Effector memory CD4-positive, alpha-beta T cell (primary cell): Measurements from ENCODE around the gene GSTK1.

Experiments
- DNase-seq, 3 donors: peaks; one replicate each; pipeline ENCODE4 v3.0.0-alpha.2; 2020
- H3K27ac ChIP-seq: 2 replicates; pipeline ENCODE4 v1.7.0; 2013; ENCODE audit warnings: mild to moderate bottlenecking, low read length, moderate library complexity; ENCODE audit not compliant: insufficient read depth, poor library complexity, severe bottlenecking
- H3K27me3 ChIP-seq: replicated peaks from 2 replicates; pipeline ENCODE4 v1.7.0; 2013; ENCODE audit warnings: mild to moderate bottlenecking, low read length; ENCODE audit not compliant: insufficient read depth, control insufficient read depth, poor library complexity, severe bottlenecking
- H3K36me3 ChIP-seq: 2 replicates; pipeline ENCODE4 v1.7.0; 2013; ENCODE audit warnings: mild to moderate bottlenecking, low read length, moderate library complexity; ENCODE audit not compliant: control insufficient read depth, insufficient read depth
- H3K4me1 ChIP-seq: 2 replicates; pipeline ENCODE4 v1.7.0; 2013; ENCODE audit warnings: low read length, mild to moderate bottlenecking; ENCODE audit not compliant: control insufficient read depth, insufficient read depth, poor library complexity, severe bottlenecking
- H3K4me3 ChIP-seq: 2 replicates; pipeline ENCODE4 v1.7.0; 2013; ENCODE audit warnings: low read length, low read depth, mild to moderate bottlenecking; ENCODE audit not compliant: insufficient read depth, poor library complexity, severe bottlenecking
- H3K9me3 ChIP-seq: 2 replicates; pipeline ENCODE4 v1.7.0; 2013; ENCODE audit warnings: mild to moderate bottlenecking, low read length, moderate library complexity; ENCODE audit not compliant: control insufficient read depth

Gene GSTK1

GRCh38 chr7:143223784-143224183 lies 39.5 kb upstream of the GSTK1 start:
- Histone ChIP-seq H3K27me3 (no peaks in the 10 kb centered on the region), H3K4me3 (no peak overlapping the region), H3K27ac (no peak overlapping the region), H3K4me1 (no peaks in the 10 kb centered on the region), H3K36me3 (no peaks in the 10 kb centered on the region), H3K9me3 (no peaks in the 10 kb centered on the region)
- DNase-seq: no peak

- H3K4me3 ChIP-seq: no peak overlapping the region
- no peak for DNase-seq
- no peaks in the 10 kb centered on the region for H3K27me3 ChIP-seq
- H3K36me3 ChIP-seq: no peaks in the 10 kb centered on the region
- no peaks in the 10 kb centered on the region for H3K4me1 ChIP-seq
- no peaks in the 10 kb centered on the region for H3K9me3 ChIP-seq
- no peak overlapping the region for H3K27ac ChIP-seq
These were observed 38.2 kb upstream of the GSTK1 start for GRCh38 chr7:143225047-143225446.

GRCh38 chr7:143227806-143228205 lies 35.4 kb upstream of the GSTK1 start:
- Histone ChIP-seq H3K9me3 (no peaks in the 10 kb centered on the region), H3K4me1 (no peaks in the 10 kb centered on the region), H3K36me3 (no peaks in the 10 kb centered on the region), H3K27ac (no peak overlapping the region), H3K4me3 (no peak overlapping the region), H3K27me3 (no peaks in the 10 kb centered on the region)
- no peak for DNase-seq

GRCh38 chr7:143229054-143229790 lies 34.0 kb upstream of the GSTK1 start:
- no peaks in the 10 kb centered on the region for H3K4me1 ChIP-seq

GRCh38 chr7:143230602-143231457 lies 32.4 kb upstream of the GSTK1 start:
- DNase-seq: no peak
- Histone ChIP-seq H3K4me1 (no peaks in the 10 kb centered on the region), H3K27ac (no peak overlapping the region), H3K36me3 (no peaks in the 10 kb centered on the region), H3K9me3 (no peaks in the 10 kb centered on the region), H3K27me3 (no peaks in the 10 kb centered on the region), H3K4me3 (no peak overlapping the region)

More at GRCh38 chr7:143229054-143229790, 34.0 kb upstream of the GSTK1 start:
- H3K4me3 ChIP-seq: no peak overlapping the region
- H3K27ac ChIP-seq: no peak overlapping the region
- H3K9me3 ChIP-seq: no peaks in the 10 kb centered on the region
- no peak for DNase-seq
- no peaks in the 10 kb centered on the region for H3K36me3 ChIP-seq
- H3K27me3 ChIP-seq: no peaks in the 10 kb centered on the region

GRCh38 chr7:143233816-143234532 lies 29.3 kb upstream of the GSTK1 start:
- Histone ChIP-seq H3K4me1 (no peaks in the 10 kb centered on the region), H3K9me3 (no peaks in the 10 kb centered on the region), H3K4me3 (no peak overlapping the region), H3K27me3 (no peaks in the 10 kb centered on the region), H3K27ac (no peak overlapping the region), H3K36me3 (no peaks in the 10 kb centered on the region)
- DNase-seq: no peak

- Histone ChIP-seq H3K27ac (no peak overlapping the region), H3K4me3 (no peak overlapping the region), H3K27me3 (no peaks in the 10 kb centered on the region), H3K4me1 (no peaks in the 10 kb centered on the region), H3K9me3 (no peaks in the 10 kb centered on the region), H3K36me3 (no peaks in the 10 kb centered on the region)
- DNase-seq: no peak
These were observed 28.7 kb upstream of the GSTK1 start for GRCh38 chr7:143234533-143234875.

GRCh38 chr7:143235561-143235960 lies 27.7 kb upstream of the GSTK1 start:
- Histone ChIP-seq H3K4me3 (no peak overlapping the region), H3K4me1 (no peaks in the 10 kb centered on the region), H3K27ac (no peak overlapping the region), H3K36me3 (no peaks in the 10 kb centered on the region), H3K27me3 (no peaks in the 10 kb centered on the region), H3K9me3 (no peaks in the 10 kb centered on the region)
- DNase-seq: no peak

- peaks cover 3% of the 10 kb centered on the region for H3K4me1 ChIP-seq
- DNase-seq: no peak
- H3K4me3 ChIP-seq: no peak overlapping the region
- no peak overlapping the region for H3K27ac ChIP-seq
- no peaks in the 10 kb centered on the region for H3K9me3 ChIP-seq
- no peaks in the 10 kb centered on the region for H3K27me3 ChIP-seq
- H3K36me3 ChIP-seq: no peaks in the 10 kb centered on the region
These were observed 26.7 kb upstream of the GSTK1 start for GRCh38 chr7:143236408-143236990.
